ENCODE results near the gene CCDC167. TPM values are rescaled to one million over a fixed set of nuclear protein-coding genes. Genes with fewer than 3 reads are reported as not detected.

Gene CCDC167
- total RNA-seq, 4 donors from 2014 or later = 9.4 to 50.7 (median 25.8) TPM

DNA sequence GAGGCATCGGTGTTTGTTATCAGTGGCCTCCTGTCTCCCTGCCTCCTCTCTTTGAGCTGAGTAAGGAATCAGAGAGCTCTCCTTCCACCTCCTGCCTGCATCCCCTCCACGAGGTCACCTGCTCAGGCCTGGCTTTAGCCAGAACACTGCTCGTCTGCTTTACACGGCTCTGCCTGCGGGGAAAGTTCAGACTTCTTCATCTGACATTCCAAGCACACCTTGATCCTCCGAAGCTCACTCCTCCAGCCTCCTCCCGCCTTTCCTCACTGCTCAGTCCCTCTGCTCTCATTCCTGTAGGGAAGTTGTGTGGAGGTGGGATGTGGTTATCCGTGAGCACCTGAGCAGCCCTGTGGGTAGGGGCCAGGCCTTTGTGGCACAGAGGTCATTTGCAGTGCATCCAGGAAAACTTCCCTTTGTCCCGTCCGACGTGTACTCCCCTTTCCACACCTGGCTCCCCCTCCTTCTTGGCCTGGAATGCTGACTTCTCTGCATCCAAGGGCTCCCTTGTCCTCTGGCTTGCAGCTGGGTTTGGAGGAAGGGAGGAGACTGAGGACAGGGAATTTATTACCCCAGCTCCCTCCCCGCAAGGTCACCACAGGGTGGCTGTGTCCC lies 12.8 kb upstream of the CCDC167 start:
- Histone ChIP-seq H3K36me3 (no peaks in the 10 kb centered on the region), H3K4me1 (peaks cover 0 to 17% (median 9%) of the 10 kb centered on the region in 4 donors), H3K9me3 (no peaks in the 10 kb centered on the region), H3K27me3 (peaks cover 0 to 23% of the 10 kb centered on the region in 2 donors), H3K4me3 (no peak overlapping the region), H3K27ac (no peak overlapping the region)
- DNase-seq (ENCODE audit: low spot score in 2 of 2) = no peak
- 42 to 54% methylated on average over 12 of the region's 12 CpGs for WGBS, 2 donors
- TF ChIP-seq, protein P1, sequence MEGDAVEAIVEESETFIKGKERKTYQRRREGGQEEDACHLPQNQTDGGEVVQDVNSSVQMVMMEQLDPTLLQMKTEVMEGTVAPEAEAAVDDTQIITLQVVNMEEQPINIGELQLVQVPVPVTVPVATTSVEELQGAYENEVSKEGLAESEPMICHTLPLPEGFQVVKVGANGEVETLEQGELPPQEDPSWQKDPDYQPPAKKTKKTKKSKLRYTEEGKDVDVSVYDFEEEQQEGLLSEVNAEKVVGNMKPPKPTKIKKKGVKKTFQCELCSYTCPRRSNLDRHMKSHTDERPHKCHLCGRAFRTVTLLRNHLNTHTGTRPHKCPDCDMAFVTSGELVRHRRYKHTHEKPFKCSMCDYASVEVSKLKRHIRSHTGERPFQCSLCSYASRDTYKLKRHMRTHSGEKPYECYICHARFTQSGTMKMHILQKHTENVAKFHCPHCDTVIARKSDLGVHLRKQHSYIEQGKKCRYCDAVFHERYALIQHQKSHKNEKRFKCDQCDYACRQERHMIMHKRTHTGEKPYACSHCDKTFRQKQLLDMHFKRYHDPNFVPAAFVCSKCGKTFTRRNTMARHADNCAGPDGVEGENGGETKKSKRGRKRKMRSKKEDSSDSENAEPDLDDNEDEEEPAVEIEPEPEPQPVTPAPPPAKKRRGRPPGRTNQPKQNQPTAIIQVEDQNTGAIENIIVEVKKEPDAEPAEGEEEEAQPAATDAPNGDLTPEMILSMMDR (IDR thresholded peaks at IDR 0.05) = no peak
- no peak for TF ChIP-seq EP300 (IDR thresholded peaks at IDR 0.05)
- TF ChIP-seq POLR2A (IDR thresholded peaks at IDR 0.05) = no peak

DNA sequence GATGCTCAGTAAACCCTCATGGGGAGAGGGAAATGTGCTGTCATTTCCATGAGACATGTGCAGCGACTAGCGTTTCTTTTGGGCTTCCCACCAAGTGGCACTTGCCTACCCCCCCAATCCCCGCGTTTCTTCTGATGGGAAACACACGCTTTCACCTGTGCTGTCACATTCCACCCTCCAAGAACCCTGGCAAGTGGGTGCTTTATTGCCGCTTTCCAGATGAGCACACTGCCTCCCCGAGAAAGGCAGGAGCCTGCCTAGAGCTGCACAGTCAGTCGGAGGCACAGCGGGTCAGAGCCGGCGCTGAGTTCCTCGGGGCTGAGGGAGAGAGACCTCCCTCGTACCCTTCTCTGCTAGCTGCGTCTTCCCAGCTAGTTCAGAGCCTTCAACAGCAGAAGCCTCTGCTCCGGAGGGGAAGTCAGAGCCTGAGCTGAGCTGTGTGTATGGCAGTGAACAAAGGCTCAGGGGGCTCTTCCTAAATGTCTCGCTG lies 12.3 kb upstream of the CCDC167 start:
- H3K27me3 ChIP-seq = peaks cover 0 to 23% of the 10 kb centered on the region in 2 donors
- no peak for DNase-seq (ENCODE audit: low spot score in 2 of 2)
- H3K4me1 ChIP-seq = peaks cover 0 to 14% (median 8%) of the 10 kb centered on the region in 4 donors
- no peak for TF ChIP-seq EP300 (IDR thresholded peaks at IDR 0.05)
- TF ChIP-seq POLR2A (IDR thresholded peaks at IDR 0.05) = no peak
- TF ChIP-seq, protein P1 (IDR thresholded peaks at IDR 0.05) = no peak
- no peak overlapping the region for H3K27ac ChIP-seq
- WGBS, 2 donors = 39 to 46% methylated on average over 16 of the region's 16 CpGs
- H3K4me3 ChIP-seq = no peak overlapping the region
- no peaks in the 10 kb centered on the region for H3K9me3 ChIP-seq
- H3K36me3 ChIP-seq = no peaks in the 10 kb centered on the region

DNA sequence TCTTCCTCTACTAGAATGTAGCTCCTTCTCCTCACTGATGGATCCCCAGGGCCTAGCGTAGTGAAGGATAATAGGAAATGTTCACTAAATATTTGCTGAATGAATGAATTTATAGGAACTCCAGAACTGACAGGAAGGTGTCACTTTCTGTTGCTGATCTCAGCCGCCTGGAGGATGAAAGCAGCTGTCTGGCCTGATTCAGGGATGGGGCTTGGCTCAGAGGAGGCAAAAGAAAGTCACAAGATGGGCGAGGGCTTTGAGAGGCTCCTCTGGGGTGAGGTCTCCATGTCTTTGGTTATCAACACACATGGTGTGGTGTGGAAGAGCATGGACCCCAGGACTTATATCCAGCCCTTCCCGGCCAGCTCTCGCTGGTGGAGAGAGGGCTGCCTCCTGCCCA lies 11.5 kb upstream of the CCDC167 start:
- H3K27me3 ChIP-seq = peaks cover 0 to 19% of the 10 kb centered on the region in 2 donors
- H3K27ac ChIP-seq = no peak overlapping the region
- H3K4me3 ChIP-seq = no peak overlapping the region
- DNase-seq (ENCODE audit: low spot score in 2 of 2) = no peak
- TF ChIP-seq POLR2A (IDR thresholded peaks at IDR 0.05) (no peak), EP300 (IDR thresholded peaks at IDR 0.05) (no peak)
- TF ChIP-seq, protein P1 (IDR thresholded peaks at IDR 0.05) = no peak
- peaks cover 0 to 7% (median 4%) of the 10 kb centered on the region in 4 donors for H3K4me1 ChIP-seq
- H3K9me3 ChIP-seq = no peaks in the 10 kb centered on the region
- WGBS, 2 donors = 88 to 92% methylated on average over 5 of the region's 5 CpGs
- H3K36me3 ChIP-seq = no peaks in the 10 kb centered on the region

DNA sequence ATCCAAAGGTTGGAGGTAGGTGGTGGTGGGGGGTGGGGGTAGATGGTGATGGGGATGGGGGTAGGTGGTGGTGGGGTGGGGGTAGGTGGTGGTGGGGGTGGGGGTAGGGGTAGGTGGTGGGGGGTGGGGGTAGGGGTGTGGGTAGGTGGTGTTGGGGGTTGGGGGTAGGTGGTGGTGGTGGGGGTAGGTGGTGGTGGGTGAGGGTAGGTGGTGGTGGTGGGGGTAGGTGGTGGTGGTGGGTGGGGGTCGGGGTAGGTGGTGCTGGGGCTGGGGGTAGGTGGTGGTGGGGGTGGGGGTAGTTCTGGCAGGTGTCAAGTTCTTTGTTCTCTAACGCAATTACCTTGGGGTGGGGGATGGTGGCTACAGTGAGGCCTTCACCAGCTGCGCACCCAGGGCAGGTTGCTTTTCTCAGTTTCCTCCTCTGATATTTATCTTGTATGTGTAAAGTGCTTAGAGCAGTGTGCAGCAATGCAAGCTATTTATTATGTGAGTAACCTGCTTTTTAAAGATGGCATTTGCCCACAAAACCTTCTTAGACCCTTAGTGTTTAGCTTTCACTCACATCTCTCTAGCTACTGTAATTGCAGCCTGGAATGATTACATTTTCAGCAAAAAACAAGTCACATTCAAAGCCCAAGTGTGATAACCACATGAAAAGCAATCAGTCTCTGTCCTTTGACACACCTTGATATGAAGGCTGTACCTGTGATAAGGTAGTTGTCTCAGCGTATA lies 8.2 kb upstream of the CCDC167 start:
- WGBS, 2 donors = 56 to 72% methylated on average over 4 of the region's 4 CpGs
- no peak for DNase-seq (ENCODE audit: low spot score in 2 of 2)
- no peak for TF ChIP-seq EP300 (IDR thresholded peaks at IDR 0.05)
- TF ChIP-seq, protein P1 (IDR thresholded peaks at IDR 0.05) = no peak
- TF ChIP-seq POLR2A (IDR thresholded peaks at IDR 0.05) = no peak
- H3K27me3 ChIP-seq = peaks cover 0 to 9% of the 10 kb centered on the region in 2 donors
- no peak overlapping the region for H3K4me3 ChIP-seq
- H3K36me3 ChIP-seq = no peaks in the 10 kb centered on the region
- no peak overlapping the region for H3K27ac ChIP-seq
- peaks cover 0 to 5% (median 0%) of the 10 kb centered on the region in 4 donors for H3K4me1 ChIP-seq
- H3K9me3 ChIP-seq = no peaks in the 10 kb centered on the region

DNA sequence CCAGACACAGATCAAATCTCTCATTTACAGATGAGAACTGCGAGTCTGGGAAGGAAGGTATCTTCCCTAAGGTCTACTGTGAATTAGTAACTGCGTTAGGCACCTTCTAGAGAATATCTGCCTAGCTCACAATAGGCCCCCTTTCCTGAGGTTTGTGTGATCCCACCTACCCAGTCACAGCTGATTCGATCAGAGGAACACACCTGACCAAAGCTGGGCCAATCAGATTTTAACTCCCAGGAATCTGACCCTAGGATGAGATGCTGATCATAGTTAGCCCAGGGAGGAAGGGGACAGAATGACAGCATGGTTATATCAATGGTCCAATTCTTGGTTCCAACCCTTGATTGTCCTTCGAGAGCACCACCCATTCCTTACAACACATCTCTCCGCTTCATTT lies 7.4 kb upstream of the CCDC167 start:
- Histone ChIP-seq H3K9me3 (no peaks in the 10 kb centered on the region), H3K4me1 (peaks cover 0 to 5% (median 0%) of the 10 kb centered on the region in 4 donors), H3K27ac (no peak overlapping the region), H3K4me3 (no peak overlapping the region), H3K36me3 (no peaks in the 10 kb centered on the region), H3K27me3 (peaks cover 0 to 9% of the 10 kb centered on the region in 2 donors)
- WGBS, 2 donors = 85 to 86% methylated on average over 5 of the region's 5 CpGs
- no peak for DNase-seq (ENCODE audit: low spot score in 2 of 2)
- no peak for TF ChIP-seq POLR2A (IDR thresholded peaks at IDR 0.05)
- TF ChIP-seq EP300 (IDR thresholded peaks at IDR 0.05) = no peak
- TF ChIP-seq, protein P1 (IDR thresholded peaks at IDR 0.05) = no peak
